Measurements from ENCODE around the gene CD9.

Gene CD9

GRCh38 chr12:6216581-6216980, 16.4 kb downstream of the CD9 start:
- Histone ChIP-seq H3K4ac (ENCODE audit: low read depth, low read length) (peak overlapping the region; percentile 65), H4K91ac (ENCODE audit: low read depth, low read length) (no peak overlapping the region), H2AK5ac (ENCODE audit: low read length) (no peak overlapping the region), H2BK12ac (ENCODE audit: low read length) (no peak overlapping the region), H3K9ac (ENCODE audit: low read length) (no peak overlapping the region), H3K23ac (ENCODE audit: low read length) (no peak overlapping the region), H3K27ac (ENCODE audit: low read depth, low read length) (no peak overlapping the region), H4K8ac (ENCODE audit: low read depth, low read length) (no peak overlapping the region), H3K27me3 (ENCODE audit: insufficient read depth, low read length) (no peaks in the 10 kb centered on the region), H3K4me2 (ENCODE audit: low read length) (no peak overlapping the region), H2AFZ (ENCODE audit: insufficient read depth, low read length, poor library complexity) (no peak overlapping the region), H3K79me1 (ENCODE audit: low read length) (peaks cover 8% of the 10 kb centered on the region), H2BK120ac (ENCODE audit: insufficient read depth, low read length, poor library complexity) (no peak overlapping the region), H2BK5ac (ENCODE audit: low read depth, low read length, poor library complexity) (no peak overlapping the region), H3K4me1 (ENCODE audit: control insufficient read depth in 1 of 2, insufficient read depth in 2 of 2, low read length in 2 of 2) (peaks cover 45 to 54% of the 10 kb centered on the region in 2 experiments), H3K4me3 (ENCODE audit: low read depth, low read length) (no peak overlapping the region), H3K36me3 (ENCODE audit: control insufficient read depth in 1 of 2, insufficient read depth in 2 of 2, low read length in 2 of 2) (peaks cover 18 to 22% of the 10 kb centered on the region in 2 experiments), H3K18ac (ENCODE audit: low read length) (peak overlapping the region; percentile 30), H3K14ac (ENCODE audit: low read length) (no peak overlapping the region), H3K9me3 (ENCODE audit: insufficient read depth, low read depth, low read length) (no peaks in the 10 kb centered on the region), H4K12ac (ENCODE audit: low read depth, low read length) (no peak overlapping the region), H3K79me2 (ENCODE audit: control insufficient read depth, insufficient read depth, low read length, poor library complexity) (peaks cover 14% of the 10 kb centered on the region)
- DNase-seq, result no peak
- WGBS (ENCODE audit: extremely low coverage, insufficient coverage, insufficient read length), result no CpG with 5 or more reads among the region's 7 CpGs

GRCh38 chr12:6218347-6218925, 18.2 kb downstream of the CD9 start:
- Histone ChIP-seq H3K18ac (ENCODE audit: low read length) (peak overlapping the region; percentile 38), H3K36me3 (ENCODE audit: control insufficient read depth in 1 of 2, insufficient read depth in 2 of 2, low read length in 2 of 2) (peaks cover 13 to 16% of the 10 kb centered on the region in 2 experiments), H3K4me3 (ENCODE audit: low read depth, low read length) (no peak overlapping the region), H2BK12ac (ENCODE audit: low read length) (no peak overlapping the region), H2BK5ac (ENCODE audit: low read depth, low read length, poor library complexity) (peak overlapping the region; percentile 45), H3K4ac (ENCODE audit: low read depth, low read length) (peak overlapping the region; percentile 2), H3K27ac (ENCODE audit: low read depth, low read length) (peak overlapping the region; percentile 1), H4K8ac (ENCODE audit: low read depth, low read length) (no peak overlapping the region), H3K4me1 (ENCODE audit: control insufficient read depth in 1 of 2, insufficient read depth in 2 of 2, low read length in 2 of 2) (peaks cover 54 to 65% of the 10 kb centered on the region in 2 experiments), H3K79me2 (ENCODE audit: control insufficient read depth, insufficient read depth, low read length, poor library complexity) (peaks cover 16% of the 10 kb centered on the region), H3K9ac (ENCODE audit: low read length) (no peak overlapping the region), H3K4me2 (ENCODE audit: low read length) (no peak overlapping the region), H3K27me3 (ENCODE audit: insufficient read depth, low read length) (no peaks in the 10 kb centered on the region), H2BK120ac (ENCODE audit: insufficient read depth, low read length, poor library complexity) (peak overlapping the region; percentile 15), H3K79me1 (ENCODE audit: low read length) (peaks cover 12% of the 10 kb centered on the region), H4K91ac (ENCODE audit: low read depth, low read length) (peak overlapping the region; percentile 32), H3K9me3 (ENCODE audit: insufficient read depth, low read depth, low read length) (no peaks in the 10 kb centered on the region), H2AFZ (ENCODE audit: insufficient read depth, low read length, poor library complexity) (no peak overlapping the region), H4K12ac (ENCODE audit: low read depth, low read length) (no peak overlapping the region), H3K23ac (ENCODE audit: low read length) (no peak overlapping the region), H2AK5ac (ENCODE audit: low read length) (no peak overlapping the region), H3K14ac (ENCODE audit: low read length) (no peak overlapping the region)
- peak in 1 of 2 donors; percentile 58 for DNase-seq
- no CpG with 5 or more reads among the region's 6 CpGs for WGBS (ENCODE audit: extremely low coverage, insufficient coverage, insufficient read length)

- no peak overlapping the region for H3K27ac ChIP-seq (ENCODE audit: low read depth, low read length)
- DNase-seq, result no peak
- no peak overlapping the region for H4K91ac ChIP-seq (ENCODE audit: low read depth, low read length)
- peak overlapping the region; percentile 1 for H3K14ac ChIP-seq (ENCODE audit: low read length)
- peak overlapping the region; percentile 8 for H3K4ac ChIP-seq (ENCODE audit: low read depth, low read length)
- H3K4me3 ChIP-seq (ENCODE audit: low read depth, low read length), result no peak overlapping the region
- H3K23ac ChIP-seq (ENCODE audit: low read length), result no peak overlapping the region
- peak overlapping the region; percentile 15 for H3K18ac ChIP-seq (ENCODE audit: low read length)
- no peak overlapping the region for H2AFZ ChIP-seq (ENCODE audit: insufficient read depth, low read length, poor library complexity)
- H3K36me3 ChIP-seq (ENCODE audit: control insufficient read depth in 1 of 2, insufficient read depth in 2 of 2, low read length in 2 of 2), result peaks cover 15 to 25% of the 10 kb centered on the region in 2 experiments
- WGBS (ENCODE audit: extremely low coverage, insufficient coverage, insufficient read length), result no CpG with 5 or more reads among the region's 6 CpGs
- no peak overlapping the region for H2BK5ac ChIP-seq (ENCODE audit: low read depth, low read length, poor library complexity)
- H3K27me3 ChIP-seq (ENCODE audit: insufficient read depth, low read length), result no peaks in the 10 kb centered on the region
- H3K79me1 ChIP-seq (ENCODE audit: low read length), result peaks cover 17% of the 10 kb centered on the region
- no peak overlapping the region for H2BK120ac ChIP-seq (ENCODE audit: insufficient read depth, low read length, poor library complexity)
- H3K9ac ChIP-seq (ENCODE audit: low read length), result no peak overlapping the region
- no peak overlapping the region for H2AK5ac ChIP-seq (ENCODE audit: low read length)
- H3K4me2 ChIP-seq (ENCODE audit: low read length), result no peak overlapping the region
- H3K79me2 ChIP-seq (ENCODE audit: control insufficient read depth, insufficient read depth, low read length, poor library complexity), result peaks cover 11% of the 10 kb centered on the region
- H4K12ac ChIP-seq (ENCODE audit: low read depth, low read length), result no peak overlapping the region
- peaks cover 47 to 64% of the 10 kb centered on the region in 2 experiments for H3K4me1 ChIP-seq (ENCODE audit: control insufficient read depth in 1 of 2, insufficient read depth in 2 of 2, low read length in 2 of 2)
- no peak overlapping the region for H4K8ac ChIP-seq (ENCODE audit: low read depth, low read length)
- H2BK12ac ChIP-seq (ENCODE audit: low read length), result peak overlapping the region; percentile 1
- no peaks in the 10 kb centered on the region for H3K9me3 ChIP-seq (ENCODE audit: insufficient read depth, low read depth, low read length)
Measured at GRCh38 chr12:6219980-6220379, 19.8 kb downstream of the CD9 start.

- Histone ChIP-seq H4K8ac (ENCODE audit: low read depth, low read length) (no peak overlapping the region), H3K27me3 (ENCODE audit: insufficient read depth, low read length) (no peaks in the 10 kb centered on the region), H4K91ac (ENCODE audit: low read depth, low read length) (peak overlapping the region; percentile 70), H3K9me3 (ENCODE audit: insufficient read depth, low read depth, low read length) (no peaks in the 10 kb centered on the region), H3K9ac (ENCODE audit: low read length) (no peak overlapping the region), H3K14ac (ENCODE audit: low read length) (no peak overlapping the region), H3K4ac (ENCODE audit: low read depth, low read length) (no peak overlapping the region), H4K12ac (ENCODE audit: low read depth, low read length) (no peak overlapping the region), H3K4me2 (ENCODE audit: low read length) (no peak overlapping the region), H2AFZ (ENCODE audit: insufficient read depth, low read length, poor library complexity) (no peak overlapping the region), H3K23ac (ENCODE audit: low read length) (no peak overlapping the region), H3K79me1 (ENCODE audit: low read length) (peaks cover 17% of the 10 kb centered on the region), H3K18ac (ENCODE audit: low read length) (peak overlapping the region; percentile 5), H2AK5ac (ENCODE audit: low read length) (no peak overlapping the region), H3K79me2 (ENCODE audit: control insufficient read depth, insufficient read depth, low read length, poor library complexity) (peaks cover 11% of the 10 kb centered on the region), H3K4me3 (ENCODE audit: low read depth, low read length) (no peak overlapping the region), H3K4me1 (ENCODE audit: control insufficient read depth in 1 of 2, insufficient read depth in 2 of 2, low read length in 2 of 2) (peaks cover 42 to 55% of the 10 kb centered on the region in 2 experiments), H2BK12ac (ENCODE audit: low read length) (peak overlapping the region; percentile 16), H2BK5ac (ENCODE audit: low read depth, low read length, poor library complexity) (no peak overlapping the region), H3K27ac (ENCODE audit: low read depth, low read length) (peak overlapping the region; percentile 4), H2BK120ac (ENCODE audit: insufficient read depth, low read length, poor library complexity) (peak overlapping the region; percentile 9), H3K36me3 (ENCODE audit: control insufficient read depth in 1 of 2, insufficient read depth in 2 of 2, low read length in 2 of 2) (peaks cover 22 to 36% of the 10 kb centered on the region in 2 experiments)
- no CpG with 5 or more reads among the region's 9 CpGs for WGBS (ENCODE audit: extremely low coverage, insufficient coverage, insufficient read length)
- DNase-seq, result no peak
Measured at GRCh38 chr12:6221146-6221545, 20.9 kb downstream of the CD9 start.

All from trophoblast cell (in vitro differentiated cells and primary cell).